Measurements from ENCODE around the gene PLXNB3. TPM values are rescaled to one million over a fixed set of nuclear protein-coding genes. Genes with fewer than 3 reads are reported as not detected.

PLXNB3 gene
- total and polyA plus RNA-seq, 2 of the 13 experiments (the other 11 are each of a cell fraction or from before 2014, with no cell fraction given) = 3.0 to 6.9 TPM

- CTCF ChIA-PET (ENCODE audit: low intra/inter-chr PET ratio, low total read pairs) = no interaction called here
- POLR2A ChIA-PET = no interaction called here
- peaks cover 3 to 41% of the 10 kb centered on the region in 2 experiments; a peak in 4 of 5 replicates for H3K27me3 ChIP-seq (ENCODE audit: control insufficient read depth in 1 of 2, insufficient read depth in 2 of 2, low read length in 2 of 2)
- no peak overlapping the region for H3K4me2 ChIP-seq (ENCODE audit: low read depth, low read length)
- no peak for ATAC-seq
- H3K36me3 ChIP-seq (replicated peaks in 1 of 2; ENCODE audit: control insufficient read depth in 1 of 2, insufficient read depth in 2 of 2, low read length in 2 of 2) = no peaks in the 10 kb centered on the region
- H3K9me3 ChIP-seq (ENCODE audit: low read length) = no peaks in the 10 kb centered on the region
- no peak for FAIRE-seq
- TF ChIP-seq XRCC5 (optimal IDR thresholded peaks at IDR 0.05; ENCODE audit: low read length) = no peak
- no peak for TF ChIP-seq ZNF740 (CRISPR knock-in tag; IDR thresholded peaks at IDR 0.05)
- no peak for TF ChIP-seq NFAT5 (CRISPR knock-in tag; IDR thresholded peaks at IDR 0.05)
- no peak for TF ChIP-seq GRHL1 (CRISPR knock-in tag; conservative IDR thresholded peaks at IDR 0.05)
- TF ChIP-seq, protein P1, sequence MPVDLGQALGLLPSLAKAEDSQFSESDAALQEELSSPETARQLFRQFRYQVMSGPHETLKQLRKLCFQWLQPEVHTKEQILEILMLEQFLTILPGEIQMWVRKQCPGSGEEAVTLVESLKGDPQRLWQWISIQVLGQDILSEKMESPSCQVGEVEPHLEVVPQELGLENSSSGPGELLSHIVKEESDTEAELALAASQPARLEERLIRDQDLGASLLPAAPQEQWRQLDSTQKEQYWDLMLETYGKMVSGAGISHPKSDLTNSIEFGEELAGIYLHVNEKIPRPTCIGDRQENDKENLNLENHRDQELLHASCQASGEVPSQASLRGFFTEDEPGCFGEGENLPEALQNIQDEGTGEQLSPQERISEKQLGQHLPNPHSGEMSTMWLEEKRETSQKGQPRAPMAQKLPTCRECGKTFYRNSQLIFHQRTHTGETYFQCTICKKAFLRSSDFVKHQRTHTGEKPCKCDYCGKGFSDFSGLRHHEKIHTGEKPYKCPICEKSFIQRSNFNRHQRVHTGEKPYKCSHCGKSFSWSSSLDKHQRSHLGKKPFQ (CRISPR knock-in tag; IDR thresholded peaks at IDR 0.05; ENCODE audit: insufficient replicate concordance) = no peak
- no peak for TF ChIP-seq ZKSCAN1 (IDR thresholded peaks at IDR 0.05; ENCODE audit: low read length)
- no peak for TF ChIP-seq KAT2B (IDR thresholded peaks at IDR 0.05; ENCODE audit: borderline replicate concordance, low read depth, low read length)
- no peak for TF ChIP-seq XBP1 (CRISPR knock-in tag; IDR thresholded peaks at IDR 0.05)
- no peak for TF ChIP-seq ZBTB4 (CRISPR knock-in tag; IDR thresholded peaks at IDR 0.05; ENCODE audit: borderline replicate concordance)
- WGBS (ENCODE audit: low lambda C conversion rate) = 67% methylated on average over 3 of the region's 10 CpGs
- intact Hi-C loops (cut with micrococcal nuclease; ENCODE audit: unreplicated experiment) = no loop called here
- no peak for DNase-seq (ENCODE audit: low spot score)
- no TSS peak for BruUV-seq (replicated peaks)
- H3K27ac ChIP-seq (ENCODE audit: extremely low read length, insufficient read depth, low read length) = no peak overlapping the region
- H4K20me1 ChIP-seq (ENCODE audit: insufficient read depth, low read length) = no peaks in the 10 kb centered on the region
- H3K4me3 ChIP-seq (replicated peaks in 1 of 3; ENCODE audit: insufficient read depth in 1 of 3, low read depth in 2 of 3, low read length in 3 of 3) = no peak overlapping the region
- no peak overlapping the region for H2AFZ ChIP-seq (ENCODE audit: low read length)
- H3K79me2 ChIP-seq (ENCODE audit: insufficient read depth, low read length) = no peaks in the 10 kb centered on the region
- 0 out of 2 replicates have a peak, but pooled peaks cover 4% of the 10 kb centered on the region for H3K4me1 ChIP-seq (ENCODE audit: insufficient read depth, low read length)
- in situ Hi-C loops (cut with HindIII; ENCODE audit: extremely low pct_ligation_motif_present, low pct_unique_long_range_greater_than_20kb) = no loop called here
- no peak overlapping the region for H3K9ac ChIP-seq (ENCODE audit: insufficient read depth, low read depth, low read length)
Observed at GRCh38 chrX:153824348-153824747, 60.3 kb downstream of the PLXNB3 start.

Measured in HepG2 (cell line).